WTC11 (cell line): ENCODE data around the gene TMEM252.

ENCODE experiments used
- OVOL2 ChIP-seq: fragments of 250-450 bp; sonication (Bioruptor Pico); IDR thresholded peaks from 2 replicates; pipeline ENCODE4 v1.9.0; 2021; ENCODE audit warnings: mild to moderate bottlenecking, borderline replicate concordance
- TEAD1 ChIP-seq: sonication (generic); formaldehyde crosslinking; IDR thresholded peaks from 2 replicates; pipeline ENCODE4 v1.8.0; 2022; ENCODE audit warnings: mild to moderate bottlenecking, missing genetic modification reagents
- ZNF423 ChIP-seq: fragments of 250-450 bp; sonication (Bioruptor Pico); IDR thresholded peaks from 2 replicates; pipeline ENCODE4 v2.1.2; 2022; ENCODE audit warnings: mild to moderate bottlenecking, moderate library complexity
- TF ChIP-seq, protein P1 (sequence below): sonication (generic); formaldehyde crosslinking; IDR thresholded peaks from 2 replicates; pipeline ENCODE4 v1.8.1; 2023; ENCODE audit warnings: mild to moderate bottlenecking, missing genetic modification reagents, borderline replicate concordance
- TF ChIP-seq, protein P2 (sequence below): sonication (generic); formaldehyde crosslinking; IDR thresholded peaks from 2 replicates; pipeline ENCODE4 v1.8.0; 2022; ENCODE audit warnings: mild to moderate bottlenecking, missing genetic modification reagents
- TF ChIP-seq, protein P3 (sequence below): sonication (generic); formaldehyde crosslinking; IDR thresholded peaks from 2 replicates; pipeline ENCODE4 v1.8.1; 2023; ENCODE audit warnings: mild to moderate bottlenecking, moderate library complexity, missing genetic modification reagents
- TF ChIP-seq, protein P4 (sequence below): sonication (generic); formaldehyde crosslinking; IDR thresholded peaks from 2 replicates; pipeline ENCODE4 v1.8.1; 2023; ENCODE audit warnings: mild to moderate bottlenecking, missing genetic modification reagents
- TF ChIP-seq, protein P5 (sequence below): fragments of 200-600 bp; IDR thresholded peaks from 2 replicates; pipeline ENCODE4 v1.8.0; 2022; ENCODE audit warnings: antibody characterized with exemption
- TF ChIP-seq, protein P6 (sequence below): sonication (generic); formaldehyde crosslinking; IDR thresholded peaks from 2 replicates; pipeline ENCODE4 v1.8.1; 2022; ENCODE audit warnings: low read depth, mild to moderate bottlenecking, moderate library complexity, missing genetic modification reagents, borderline replicate concordance

DNA sequence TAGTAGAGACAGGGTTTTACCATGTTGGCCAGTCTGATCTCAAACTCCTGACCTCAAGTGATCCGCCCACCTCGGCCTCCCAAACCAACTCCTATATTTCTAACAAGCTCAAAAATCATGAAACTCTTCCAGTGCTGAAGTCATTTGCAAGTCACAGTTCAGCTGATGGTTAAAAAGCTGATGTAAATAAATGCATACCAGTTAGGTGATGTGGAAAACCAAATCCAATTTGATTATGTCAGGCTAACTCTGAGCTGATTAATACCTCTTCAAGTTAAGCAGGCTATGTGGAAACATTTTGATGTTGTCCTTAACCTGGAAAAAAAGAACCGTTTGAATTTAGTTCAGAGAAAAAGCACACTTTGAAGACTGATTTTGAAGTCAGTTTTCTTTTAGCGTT is 51.0 kb downstream of the TMEM252 start:
- TF ChIP-seq, protein P1, sequence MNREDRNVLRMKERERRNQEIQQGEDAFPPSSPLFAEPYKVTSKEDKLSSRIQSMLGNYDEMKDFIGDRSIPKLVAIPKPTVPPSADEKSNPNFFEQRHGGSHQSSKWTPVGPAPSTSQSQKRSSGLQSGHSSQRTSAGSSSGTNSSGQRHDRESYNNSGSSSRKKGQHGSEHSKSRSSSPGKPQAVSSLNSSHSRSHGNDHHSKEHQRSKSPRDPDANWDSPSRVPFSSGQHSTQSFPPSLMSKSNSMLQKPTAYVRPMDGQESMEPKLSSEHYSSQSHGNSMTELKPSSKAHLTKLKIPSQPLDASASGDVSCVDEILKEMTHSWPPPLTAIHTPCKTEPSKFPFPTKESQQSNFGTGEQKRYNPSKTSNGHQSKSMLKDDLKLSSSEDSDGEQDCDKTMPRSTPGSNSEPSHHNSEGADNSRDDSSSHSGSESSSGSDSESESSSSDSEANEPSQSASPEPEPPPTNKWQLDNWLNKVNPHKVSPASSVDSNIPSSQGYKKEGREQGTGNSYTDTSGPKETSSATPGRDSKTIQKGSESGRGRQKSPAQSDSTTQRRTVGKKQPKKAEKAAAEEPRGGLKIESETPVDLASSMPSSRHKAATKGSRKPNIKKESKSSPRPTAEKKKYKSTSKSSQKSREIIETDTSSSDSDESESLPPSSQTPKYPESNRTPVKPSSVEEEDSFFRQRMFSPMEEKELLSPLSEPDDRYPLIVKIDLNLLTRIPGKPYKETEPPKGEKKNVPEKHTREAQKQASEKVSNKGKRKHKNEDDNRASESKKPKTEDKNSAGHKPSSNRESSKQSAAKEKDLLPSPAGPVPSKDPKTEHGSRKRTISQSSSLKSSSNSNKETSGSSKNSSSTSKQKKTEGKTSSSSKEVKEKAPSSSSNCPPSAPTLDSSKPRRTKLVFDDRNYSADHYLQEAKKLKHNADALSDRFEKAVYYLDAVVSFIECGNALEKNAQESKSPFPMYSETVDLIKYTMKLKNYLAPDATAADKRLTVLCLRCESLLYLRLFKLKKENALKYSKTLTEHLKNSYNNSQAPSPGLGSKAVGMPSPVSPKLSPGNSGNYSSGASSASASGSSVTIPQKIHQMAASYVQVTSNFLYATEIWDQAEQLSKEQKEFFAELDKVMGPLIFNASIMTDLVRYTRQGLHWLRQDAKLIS (CRISPR knock-in tag), result no peak
- TF ChIP-seq, protein P2, sequence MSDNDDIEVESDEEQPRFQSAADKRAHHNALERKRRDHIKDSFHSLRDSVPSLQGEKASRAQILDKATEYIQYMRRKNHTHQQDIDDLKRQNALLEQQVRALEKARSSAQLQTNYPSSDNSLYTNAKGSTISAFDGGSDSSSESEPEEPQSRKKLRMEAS, result no peak
- TF ChIP-seq, protein P3, sequence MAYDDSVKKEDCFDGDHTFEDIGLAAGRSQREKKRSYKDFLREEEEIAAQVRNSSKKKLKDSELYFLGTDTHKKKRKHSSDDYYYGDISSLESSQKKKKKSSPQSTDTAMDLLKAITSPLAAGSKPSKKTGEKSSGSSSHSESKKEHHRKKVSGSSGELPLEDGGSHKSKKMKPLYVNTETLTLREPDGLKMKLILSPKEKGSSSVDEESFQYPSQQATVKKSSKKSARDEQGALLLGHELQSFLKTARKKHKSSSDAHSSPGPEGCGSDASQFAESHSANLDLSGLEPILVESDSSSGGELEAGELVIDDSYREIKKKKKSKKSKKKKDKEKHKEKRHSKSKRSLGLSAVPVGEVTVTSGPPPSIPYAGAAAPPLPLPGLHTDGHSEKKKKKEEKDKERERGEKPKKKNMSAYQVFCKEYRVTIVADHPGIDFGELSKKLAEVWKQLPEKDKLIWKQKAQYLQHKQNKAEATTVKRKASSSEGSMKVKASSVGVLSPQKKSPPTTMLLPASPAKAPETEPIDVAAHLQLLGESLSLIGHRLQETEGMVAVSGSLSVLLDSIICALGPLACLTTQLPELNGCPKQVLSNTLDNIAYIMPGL (CRISPR knock-in tag), result no peak
- TF ChIP-seq, protein P4, sequence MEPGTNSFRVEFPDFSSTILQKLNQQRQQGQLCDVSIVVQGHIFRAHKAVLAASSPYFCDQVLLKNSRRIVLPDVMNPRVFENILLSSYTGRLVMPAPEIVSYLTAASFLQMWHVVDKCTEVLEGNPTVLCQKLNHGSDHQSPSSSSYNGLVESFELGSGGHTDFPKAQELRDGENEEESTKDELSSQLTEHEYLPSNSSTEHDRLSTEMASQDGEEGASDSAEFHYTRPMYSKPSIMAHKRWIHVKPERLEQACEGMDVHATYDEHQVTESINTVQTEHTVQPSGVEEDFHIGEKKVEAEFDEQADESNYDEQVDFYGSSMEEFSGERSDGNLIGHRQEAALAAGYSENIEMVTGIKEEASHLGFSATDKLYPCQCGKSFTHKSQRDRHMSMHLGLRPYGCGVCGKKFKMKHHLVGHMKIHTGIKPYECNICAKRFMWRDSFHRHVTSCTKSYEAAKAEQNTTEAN (CRISPR knock-in tag), result no peak
- TF ChIP-seq, protein P5, sequence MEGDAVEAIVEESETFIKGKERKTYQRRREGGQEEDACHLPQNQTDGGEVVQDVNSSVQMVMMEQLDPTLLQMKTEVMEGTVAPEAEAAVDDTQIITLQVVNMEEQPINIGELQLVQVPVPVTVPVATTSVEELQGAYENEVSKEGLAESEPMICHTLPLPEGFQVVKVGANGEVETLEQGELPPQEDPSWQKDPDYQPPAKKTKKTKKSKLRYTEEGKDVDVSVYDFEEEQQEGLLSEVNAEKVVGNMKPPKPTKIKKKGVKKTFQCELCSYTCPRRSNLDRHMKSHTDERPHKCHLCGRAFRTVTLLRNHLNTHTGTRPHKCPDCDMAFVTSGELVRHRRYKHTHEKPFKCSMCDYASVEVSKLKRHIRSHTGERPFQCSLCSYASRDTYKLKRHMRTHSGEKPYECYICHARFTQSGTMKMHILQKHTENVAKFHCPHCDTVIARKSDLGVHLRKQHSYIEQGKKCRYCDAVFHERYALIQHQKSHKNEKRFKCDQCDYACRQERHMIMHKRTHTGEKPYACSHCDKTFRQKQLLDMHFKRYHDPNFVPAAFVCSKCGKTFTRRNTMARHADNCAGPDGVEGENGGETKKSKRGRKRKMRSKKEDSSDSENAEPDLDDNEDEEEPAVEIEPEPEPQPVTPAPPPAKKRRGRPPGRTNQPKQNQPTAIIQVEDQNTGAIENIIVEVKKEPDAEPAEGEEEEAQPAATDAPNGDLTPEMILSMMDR, result no peak
- no peak for TF ChIP-seq TEAD1 (CRISPR knock-in tag)
- no peak for TF ChIP-seq OVOL2 (CRISPR knock-in tag)
- TF ChIP-seq, protein P6, sequence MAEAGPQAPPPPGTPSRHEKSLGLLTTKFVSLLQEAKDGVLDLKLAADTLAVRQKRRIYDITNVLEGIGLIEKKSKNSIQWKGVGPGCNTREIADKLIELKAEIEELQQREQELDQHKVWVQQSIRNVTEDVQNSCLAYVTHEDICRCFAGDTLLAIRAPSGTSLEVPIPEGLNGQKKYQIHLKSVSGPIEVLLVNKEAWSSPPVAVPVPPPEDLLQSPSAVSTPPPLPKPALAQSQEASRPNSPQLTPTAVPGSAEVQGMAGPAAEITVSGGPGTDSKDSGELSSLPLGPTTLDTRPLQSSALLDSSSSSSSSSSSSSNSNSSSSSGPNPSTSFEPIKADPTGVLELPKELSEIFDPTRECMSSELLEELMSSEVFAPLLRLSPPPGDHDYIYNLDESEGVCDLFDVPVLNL, result no peak
- TF ChIP-seq ZNF423 (CRISPR knock-in tag), result no peak
